Neural cell (in vitro differentiated cells): Measurements from ENCODE around the gene TMPRSS12.

Source experiments
- CTCF ChIP-seq: fragments of 450-650 bp; IDR thresholded peaks from 2 replicates; pipeline ENCODE4 v1.5.1; 2014; ENCODE audit warnings: antibody characterized with exemption, mild to moderate bottlenecking, moderate library complexity; ENCODE audit not compliant: poor library complexity, severe bottlenecking
- EP300 ChIP-seq: fragments of 450-650 bp; conservative IDR thresholded peaks from 2 replicates; pipeline ENCODE4 v1.6.1; 2014; ENCODE audit warnings: antibody characterized with exemption, mild to moderate bottlenecking, moderate library complexity; ENCODE audit not compliant: poor library complexity, severe bottlenecking
- EZH2 ChIP-seq: fragments of 200-600, 300-800 bp; shearing (Covaris generic), sonication (generic); IDR thresholded peaks from 2 replicates; pipeline ENCODE4 v1.6.1; 2014; ENCODE audit warnings: antibody characterized with exemption, low read length, borderline replicate concordance, mild to moderate bottlenecking; ENCODE audit not compliant: insufficient read depth, poor library complexity, severe bottlenecking
- MXI1 ChIP-seq: fragments of 450-650 bp; conservative IDR thresholded peaks from 2 replicates; pipeline ENCODE4 v1.6.1; 2014; ENCODE audit warnings: antibody characterized with exemption, mild to moderate bottlenecking; ENCODE audit not compliant: poor library complexity, severe bottlenecking
- POLR2AphosphoS5 ChIP-seq: IDR thresholded peaks from 2 replicates; pipeline ENCODE4 v1.6.1; 2012
- RAD21 ChIP-seq: fragments of 450-650 bp; conservative IDR thresholded peaks from 2 replicates; pipeline ENCODE4 v1.6.1; 2014; ENCODE audit warnings: antibody characterized with exemption, mild to moderate bottlenecking, moderate library complexity
- REST ChIP-seq: IDR thresholded peaks from 2 replicates; pipeline ENCODE4 v1.6.1; 2012; ENCODE audit warnings: borderline replicate concordance
- SMC3 ChIP-seq: fragments of 450-650 bp; conservative IDR thresholded peaks from 2 replicates; pipeline ENCODE4 v1.6.1; 2014; ENCODE audit warnings: antibody characterized with exemption, mild to moderate bottlenecking, moderate library complexity; ENCODE audit not compliant: poor library complexity
- TAF1 ChIP-seq: IDR thresholded peaks from 2 replicates; pipeline ENCODE4 v1.6.1; 2012; ENCODE audit warnings: low read depth

GRCh38 chr12:50888666-50889065 lies 45.9 kb downstream of the TMPRSS12 start:
- TF ChIP-seq CTCF (no peak), REST (no peak), EZH2 (no peak), POLR2AphosphoS5 (no peak), TAF1 (no peak), EP300 (no peak), RAD21 (no peak), SMC3 (no peak), MXI1 (no peak)
